ENCODE data around the gene ARID3B. TPM values are rescaled to one million over a fixed set of nuclear protein-coding genes. Genes with fewer than 3 reads are reported as not detected.

ARID3B gene
- total RNA-seq, 1 donor: 3.6 TPM

DNA sequence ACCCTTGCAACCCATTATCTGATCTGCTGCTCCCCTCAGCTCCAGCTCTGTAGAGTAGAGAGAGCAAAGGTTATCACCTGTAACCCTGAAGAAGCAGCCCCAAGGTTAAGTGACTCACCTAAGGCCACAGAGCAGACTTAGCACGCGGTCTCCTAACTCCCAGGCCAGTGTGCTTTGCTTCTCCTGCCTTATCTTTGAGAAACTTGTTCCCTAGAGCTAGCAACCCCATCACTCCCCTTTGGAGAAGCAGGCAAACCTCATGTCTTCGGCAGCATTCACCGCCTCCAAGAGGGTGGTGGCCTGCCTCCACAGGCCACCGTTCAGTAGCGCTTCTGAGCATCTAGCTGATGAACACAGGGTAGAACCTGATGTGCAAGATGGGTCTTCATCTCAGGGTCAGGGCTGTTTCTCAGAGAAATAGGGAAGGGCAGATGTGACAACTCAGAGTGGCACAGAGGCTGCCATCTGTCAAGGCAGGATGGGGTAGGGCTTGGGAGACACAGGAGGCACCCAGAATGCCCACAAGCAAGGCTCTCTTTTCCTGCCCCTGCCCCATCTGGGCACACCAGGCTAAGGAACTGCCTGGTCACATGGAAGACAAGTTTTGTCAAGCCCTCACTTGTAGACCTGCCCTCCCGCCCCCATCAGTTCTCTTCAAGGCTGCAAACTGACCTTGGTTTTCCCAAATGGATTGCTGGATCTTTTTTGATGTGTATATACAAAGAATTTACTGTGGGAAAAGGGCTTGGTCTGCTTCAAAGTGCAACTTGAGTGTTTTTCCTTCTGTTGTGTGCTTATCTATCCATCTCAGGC, 39.7 kb downstream of the ARID3B start:
- TF ChIP-seq, protein P1, sequence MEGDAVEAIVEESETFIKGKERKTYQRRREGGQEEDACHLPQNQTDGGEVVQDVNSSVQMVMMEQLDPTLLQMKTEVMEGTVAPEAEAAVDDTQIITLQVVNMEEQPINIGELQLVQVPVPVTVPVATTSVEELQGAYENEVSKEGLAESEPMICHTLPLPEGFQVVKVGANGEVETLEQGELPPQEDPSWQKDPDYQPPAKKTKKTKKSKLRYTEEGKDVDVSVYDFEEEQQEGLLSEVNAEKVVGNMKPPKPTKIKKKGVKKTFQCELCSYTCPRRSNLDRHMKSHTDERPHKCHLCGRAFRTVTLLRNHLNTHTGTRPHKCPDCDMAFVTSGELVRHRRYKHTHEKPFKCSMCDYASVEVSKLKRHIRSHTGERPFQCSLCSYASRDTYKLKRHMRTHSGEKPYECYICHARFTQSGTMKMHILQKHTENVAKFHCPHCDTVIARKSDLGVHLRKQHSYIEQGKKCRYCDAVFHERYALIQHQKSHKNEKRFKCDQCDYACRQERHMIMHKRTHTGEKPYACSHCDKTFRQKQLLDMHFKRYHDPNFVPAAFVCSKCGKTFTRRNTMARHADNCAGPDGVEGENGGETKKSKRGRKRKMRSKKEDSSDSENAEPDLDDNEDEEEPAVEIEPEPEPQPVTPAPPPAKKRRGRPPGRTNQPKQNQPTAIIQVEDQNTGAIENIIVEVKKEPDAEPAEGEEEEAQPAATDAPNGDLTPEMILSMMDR (IDR thresholded peaks at IDR 0.05; ENCODE audit: extremely low read depth, low read depth, low read length): no peak

DNA sequence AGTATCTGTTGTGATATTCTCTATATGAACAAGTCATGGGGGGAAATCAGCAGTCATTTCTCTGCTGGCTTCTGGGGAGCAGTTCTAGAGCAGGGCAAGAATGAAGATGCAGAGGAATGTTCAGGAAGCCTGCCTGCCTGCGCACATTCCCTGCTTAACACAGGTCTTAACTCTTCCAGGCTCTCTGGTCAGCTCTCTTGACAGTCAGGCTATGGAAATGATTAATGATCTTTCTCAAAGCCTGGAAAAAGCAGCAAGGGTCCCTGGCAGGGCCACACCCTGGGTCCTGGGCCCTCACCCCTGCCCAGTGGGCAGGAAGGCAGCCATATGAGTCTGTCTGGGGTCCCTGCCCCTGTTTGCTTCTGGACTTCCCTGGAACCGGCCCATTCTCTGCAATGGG, 43.2 kb downstream of the ARID3B start:
- no peaks in the 10 kb centered on the region for H3K79me2 ChIP-seq (ENCODE audit: insufficient read depth, low read length)
- TF ChIP-seq, protein P1 (IDR thresholded peaks at IDR 0.05; ENCODE audit: extremely low read depth, low read depth, low read length): no peak
- H3K4me2 ChIP-seq (ENCODE audit: insufficient read depth, low read length): no peak overlapping the region
- H3K4me1 ChIP-seq (ENCODE audit: insufficient read depth, low read length): peaks cover 8% of the 10 kb centered on the region
- H3K36me3 ChIP-seq (ENCODE audit: insufficient read depth, low read length): peaks cover 6% of the 10 kb centered on the region
- H2AFZ ChIP-seq (ENCODE audit: low read length): no peak overlapping the region
- no peaks in the 10 kb centered on the region for H4K20me1 ChIP-seq (ENCODE audit: insufficient read depth, low read length)
- DNase-seq (ENCODE audit: insufficient read length, low spot score, missing footprints): no peak
- no peaks in the 10 kb centered on the region for H3K9me3 ChIP-seq (ENCODE audit: low read depth, low read length)
- no peak overlapping the region for H3K27ac ChIP-seq (ENCODE audit: low read depth, low read length)
- no peaks in the 10 kb centered on the region for H3K27me3 ChIP-seq (ENCODE audit: insufficient read depth, low read length)
- H3K4me3 ChIP-seq (ENCODE audit: insufficient read depth, low read length): no peak overlapping the region

More for the DNA sequence above, 39.7 kb downstream of the ARID3B start:
- peaks cover 2% of the 10 kb centered on the region for H3K79me2 ChIP-seq (ENCODE audit: insufficient read depth, low read length)
- peaks cover 5% of the 10 kb centered on the region for H3K36me3 ChIP-seq (ENCODE audit: insufficient read depth, low read length)
- H3K4me1 ChIP-seq (ENCODE audit: insufficient read depth, low read length): no peaks in the 10 kb centered on the region
- H3K4me2 ChIP-seq (ENCODE audit: insufficient read depth, low read length): no peak overlapping the region
- no peak overlapping the region for H2AFZ ChIP-seq (ENCODE audit: low read length)
- H3K4me3 ChIP-seq (ENCODE audit: insufficient read depth, low read length): no peak overlapping the region
- H4K20me1 ChIP-seq (ENCODE audit: insufficient read depth, low read length): no peaks in the 10 kb centered on the region
- no peaks in the 10 kb centered on the region for H3K27me3 ChIP-seq (ENCODE audit: insufficient read depth, low read length)
- no peak overlapping the region for H3K27ac ChIP-seq (ENCODE audit: low read depth, low read length)
- no peaks in the 10 kb centered on the region for H3K9me3 ChIP-seq (ENCODE audit: low read depth, low read length)
- DNase-seq (ENCODE audit: insufficient read length, low spot score, missing footprints): no peak

DNA sequence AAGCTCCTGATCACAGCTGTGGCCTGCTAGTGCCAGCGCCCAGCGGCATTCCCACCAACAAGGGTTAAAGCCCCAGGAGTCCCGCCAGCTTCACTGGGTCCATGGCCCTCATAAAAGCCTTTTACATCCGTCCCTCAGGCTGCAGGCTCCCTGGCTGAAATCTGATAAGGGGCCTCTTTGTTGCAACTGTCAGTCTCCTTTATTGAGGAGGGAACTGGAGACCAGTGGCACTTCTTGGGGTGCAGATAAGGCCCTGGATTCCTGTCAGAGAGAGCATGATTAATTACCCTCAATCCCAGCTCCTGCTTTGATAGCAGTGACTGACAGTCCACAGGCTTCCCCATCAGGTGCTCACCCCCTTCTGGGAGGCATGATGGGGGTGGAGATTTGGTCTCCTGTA, 43.8 kb downstream of the ARID3B start:
- Histone ChIP-seq H3K4me3 (ENCODE audit: insufficient read depth, low read length) (no peak overlapping the region), H3K36me3 (ENCODE audit: insufficient read depth, low read length) (peaks cover 10% of the 10 kb centered on the region)

DNA sequence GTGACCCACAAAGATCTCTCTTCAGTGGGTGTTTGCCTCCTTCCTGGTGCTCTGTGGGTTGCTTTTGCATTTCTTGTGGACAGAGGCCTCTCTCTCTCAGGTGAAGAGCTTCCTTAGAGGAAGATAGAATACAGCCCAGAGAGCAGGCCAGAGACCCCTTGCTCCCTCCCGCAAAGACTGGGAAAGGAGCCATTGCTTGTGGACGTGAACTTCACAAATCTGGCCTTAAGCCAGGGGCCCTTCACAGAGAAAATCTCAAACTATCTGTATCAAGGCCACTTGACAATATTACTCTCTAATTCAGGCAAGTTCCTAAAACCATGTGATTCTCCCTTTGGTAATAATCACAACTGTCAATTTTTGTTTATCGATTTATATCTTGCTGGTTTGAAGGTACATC, 44.2 kb downstream of the ARID3B start:
- no peak overlapping the region for H2AFZ ChIP-seq (ENCODE audit: low read length)
- TF ChIP-seq, protein P1 (IDR thresholded peaks at IDR 0.05; ENCODE audit: extremely low read depth, low read depth, low read length): no peak
- no peak overlapping the region for H3K4me3 ChIP-seq (ENCODE audit: insufficient read depth, low read length)
- peaks cover 12% of the 10 kb centered on the region for H3K4me1 ChIP-seq (ENCODE audit: insufficient read depth, low read length)
- no peak for DNase-seq (ENCODE audit: insufficient read length, low spot score, missing footprints)
- H3K27me3 ChIP-seq (ENCODE audit: insufficient read depth, low read length): no peaks in the 10 kb centered on the region
- H3K27ac ChIP-seq (ENCODE audit: low read depth, low read length): no peak overlapping the region
- H4K20me1 ChIP-seq (ENCODE audit: insufficient read depth, low read length): no peaks in the 10 kb centered on the region
- H3K36me3 ChIP-seq (ENCODE audit: insufficient read depth, low read length): peaks cover 13% of the 10 kb centered on the region
- H3K4me2 ChIP-seq (ENCODE audit: insufficient read depth, low read length): no peak overlapping the region
- no peaks in the 10 kb centered on the region for H3K79me2 ChIP-seq (ENCODE audit: insufficient read depth, low read length)
- H3K9me3 ChIP-seq (ENCODE audit: low read depth, low read length): no peaks in the 10 kb centered on the region

More for the DNA sequence above, 43.8 kb downstream of the ARID3B start:
- Histone ChIP-seq H4K20me1 (ENCODE audit: insufficient read depth, low read length) (no peaks in the 10 kb centered on the region), H3K9me3 (ENCODE audit: low read depth, low read length) (no peaks in the 10 kb centered on the region), H3K4me2 (ENCODE audit: insufficient read depth, low read length) (no peak overlapping the region), H2AFZ (ENCODE audit: low read length) (no peak overlapping the region), H3K79me2 (ENCODE audit: insufficient read depth, low read length) (no peaks in the 10 kb centered on the region), H3K27ac (ENCODE audit: low read depth, low read length) (no peak overlapping the region), H3K27me3 (ENCODE audit: insufficient read depth, low read length) (no peaks in the 10 kb centered on the region), H3K4me1 (ENCODE audit: insufficient read depth, low read length) (peaks cover 12% of the 10 kb centered on the region)
- TF ChIP-seq, protein P1 (IDR thresholded peaks at IDR 0.05; ENCODE audit: extremely low read depth, low read depth, low read length): no peak
- no peak for DNase-seq (ENCODE audit: insufficient read length, low spot score, missing footprints)
